Measurements from ENCODE around the gene IFITM2. TPM values are rescaled to one million over a fixed set of nuclear protein-coding genes. Genes with fewer than 3 reads are reported as not detected.
A peak's percentile ranks its signal among the peaks of the same experiment; 100 is the strongest.

Gene IFITM2
- total and polyA plus RNA-seq, 2 of the 13 experiments (the other 11 are each of a cell fraction or from before 2014, with no cell fraction given): 13.8 to 267 TPM

- TF ChIP-seq, protein P1, sequence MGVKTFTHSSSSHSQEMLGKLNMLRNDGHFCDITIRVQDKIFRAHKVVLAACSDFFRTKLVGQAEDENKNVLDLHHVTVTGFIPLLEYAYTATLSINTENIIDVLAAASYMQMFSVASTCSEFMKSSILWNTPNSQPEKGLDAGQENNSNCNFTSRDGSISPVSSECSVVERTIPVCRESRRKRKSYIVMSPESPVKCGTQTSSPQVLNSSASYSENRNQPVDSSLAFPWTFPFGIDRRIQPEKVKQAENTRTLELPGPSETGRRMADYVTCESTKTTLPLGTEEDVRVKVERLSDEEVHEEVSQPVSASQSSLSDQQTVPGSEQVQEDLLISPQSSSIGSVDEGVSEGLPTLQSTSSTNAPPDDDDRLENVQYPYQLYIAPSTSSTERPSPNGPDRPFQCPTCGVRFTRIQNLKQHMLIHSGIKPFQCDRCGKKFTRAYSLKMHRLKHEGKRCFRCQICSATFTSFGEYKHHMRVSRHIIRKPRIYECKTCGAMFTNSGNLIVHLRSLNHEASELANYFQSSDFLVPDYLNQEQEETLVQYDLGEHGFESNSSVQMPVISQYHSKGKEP (CRISPR knock-in tag; IDR thresholded peaks at IDR 0.05): no peak
- TF ChIP-seq ZNF143 (CRISPR knock-in tag; IDR thresholded peaks at IDR 0.05) (no peak), ZNF839 (CRISPR knock-in tag; IDR thresholded peaks at IDR 0.05; ENCODE audit: borderline replicate concordance) (no peak), ZNF782 (CRISPR knock-in tag; IDR thresholded peaks at IDR 0.05; ENCODE audit: borderline replicate concordance) (no peak), BORCS8-MEF2B (CRISPR knock-in tag; IDR thresholded peaks at IDR 0.05) (0 out of 2 replicates have a peak, but pooled peaks have one; percentile 45), EHMT2 (IDR thresholded peaks at IDR 0.05; ENCODE audit: borderline replicate concordance, low read depth, low read length) (no peak), SYNCRIP (IDR thresholded peaks at IDR 0.05; ENCODE audit: insufficient read depth, low read depth, low read length) (no peak), TMF1 (CRISPR knock-in tag; IDR thresholded peaks at IDR 0.05; ENCODE audit: low read depth) (no peak), POLR2AphosphoS5 (IDR thresholded peaks at IDR 0.05; ENCODE audit: low read depth, low read length) (peak; percentile 48; the same call in 1 of the 2 replicates), ZNF292 (CRISPR knock-in tag; IDR thresholded peaks at IDR 0.05; ENCODE audit: borderline replicate concordance, low read depth) (peak; percentile 32; the same call in 1 of the 2 replicates), SPEN (CRISPR knock-in tag; IDR thresholded peaks at IDR 0.05; ENCODE audit: low read depth) (no peak; the same call in 1 of the 2 replicates), CENPT (CRISPR knock-in tag; IDR thresholded peaks at IDR 0.05; ENCODE audit: low read depth) (no peak), ZNF205 (CRISPR knock-in tag; IDR thresholded peaks at IDR 0.05) (peak; percentile 67), ZNF33A (CRISPR knock-in tag; IDR thresholded peaks at IDR 0.05; ENCODE audit: borderline replicate concordance) (0 out of 2 replicates have a peak, but pooled peaks have one; percentile 68), FOXM1 (CRISPR knock-in tag; IDR thresholded peaks at IDR 0.05) (no peak), PAX8 (CRISPR knock-in tag; IDR thresholded peaks at IDR 0.05; ENCODE audit: borderline replicate concordance) (no peak), DMTF1 (CRISPR knock-in tag; IDR thresholded peaks at IDR 0.05) (no peak), PAWR (CRISPR knock-in tag; IDR thresholded peaks at IDR 0.05; ENCODE audit: borderline replicate concordance) (no peak), ZBED4 (CRISPR knock-in tag; IDR thresholded peaks at IDR 0.05; ENCODE audit: borderline replicate concordance) (peak; percentile 57), PHF5A (CRISPR knock-in tag; IDR thresholded peaks at IDR 0.05; ENCODE audit: low read depth, unreplicated experiment) (peak; percentile 43)
- TF ChIP-seq, protein P2, sequence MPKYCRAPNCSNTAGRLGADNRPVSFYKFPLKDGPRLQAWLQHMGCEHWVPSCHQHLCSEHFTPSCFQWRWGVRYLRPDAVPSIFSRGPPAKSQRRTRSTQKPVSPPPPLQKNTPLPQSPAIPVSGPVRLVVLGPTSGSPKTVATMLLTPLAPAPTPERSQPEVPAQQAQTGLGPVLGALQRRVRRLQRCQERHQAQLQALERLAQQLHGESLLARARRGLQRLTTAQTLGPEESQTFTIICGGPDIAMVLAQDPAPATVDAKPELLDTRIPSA (CRISPR knock-in tag; IDR thresholded peaks at IDR 0.05; ENCODE audit: borderline replicate concordance): no peak
These were observed 45.7 kb downstream of the IFITM2 start (continued) for GRCh38 chr11:353179-353873.

Measured in HepG2 (cell line).